Activated T-cell treated with anti-CD3 and anti-CD28 coated beads for 48 hours (primary cell): ENCODE results near the gene CD160.
"Not testable (repeated sequence)": the region's sequence is repeated elsewhere in the genome, so short reads cannot be mapped to it uniquely, and the experiment has no call there.

ENCODE experiments used
- DNase-seq: peaks from one replicate; pipeline ENCODE4 v3.0.0-alpha.2; 2020; ENCODE audit warnings: low read depth

CD160 gene

GRCh38 chr1:145710291-145711027 lies 8.8 kb upstream of the CD160 start:
- no peak for DNase-seq

GRCh38 chr1:145711213-145711651 lies 8.1 kb upstream of the CD160 start:
- no peak for DNase-seq

DNA sequence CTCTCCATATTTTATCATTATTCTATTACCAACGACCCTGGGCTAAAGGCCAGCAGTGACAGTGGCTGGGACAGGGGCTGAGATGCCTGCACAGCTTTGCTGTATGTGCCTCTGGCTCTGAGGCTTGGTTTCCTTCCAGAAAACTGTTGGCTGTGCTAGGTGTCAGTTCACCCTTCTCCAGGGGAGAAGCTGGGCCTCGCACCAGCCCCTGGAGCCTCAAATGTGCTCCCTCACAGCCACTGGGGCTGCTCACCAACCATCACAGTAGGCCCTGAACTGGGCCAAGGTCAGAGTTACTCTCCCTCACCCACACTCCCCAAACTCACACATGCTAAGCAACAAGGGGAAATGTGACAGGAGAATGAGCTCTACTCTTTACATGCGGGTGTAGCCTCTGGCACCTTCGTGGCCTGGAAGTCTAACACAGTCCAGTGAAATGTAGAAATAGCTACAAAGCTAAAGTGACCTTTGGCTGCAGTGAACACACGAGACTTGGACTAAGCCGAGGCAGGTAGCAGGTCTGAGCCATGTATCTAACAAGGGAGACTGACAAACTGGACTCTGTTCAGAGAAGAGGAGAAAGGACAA lies 4.7 kb upstream of the CD160 start:
- DNase-seq = no peak

- no peak for DNase-seq
Measured at GRCh38 chr1:145716641-145717345, 2.5 kb upstream of the CD160 start.

GRCh38 chr1:145717833-145718232 lies 1.5 kb upstream of the CD160 start:
- no peak for DNase-seq

GRCh38 chr1:145718465-145718864 lies 834 bp upstream of the CD160 start:
- not testable (repeated sequence) for DNase-seq

GRCh38 chr1:145720556-145720877 lies 1.2 kb downstream of the CD160 start:
- DNase-seq = no peak

DNA sequence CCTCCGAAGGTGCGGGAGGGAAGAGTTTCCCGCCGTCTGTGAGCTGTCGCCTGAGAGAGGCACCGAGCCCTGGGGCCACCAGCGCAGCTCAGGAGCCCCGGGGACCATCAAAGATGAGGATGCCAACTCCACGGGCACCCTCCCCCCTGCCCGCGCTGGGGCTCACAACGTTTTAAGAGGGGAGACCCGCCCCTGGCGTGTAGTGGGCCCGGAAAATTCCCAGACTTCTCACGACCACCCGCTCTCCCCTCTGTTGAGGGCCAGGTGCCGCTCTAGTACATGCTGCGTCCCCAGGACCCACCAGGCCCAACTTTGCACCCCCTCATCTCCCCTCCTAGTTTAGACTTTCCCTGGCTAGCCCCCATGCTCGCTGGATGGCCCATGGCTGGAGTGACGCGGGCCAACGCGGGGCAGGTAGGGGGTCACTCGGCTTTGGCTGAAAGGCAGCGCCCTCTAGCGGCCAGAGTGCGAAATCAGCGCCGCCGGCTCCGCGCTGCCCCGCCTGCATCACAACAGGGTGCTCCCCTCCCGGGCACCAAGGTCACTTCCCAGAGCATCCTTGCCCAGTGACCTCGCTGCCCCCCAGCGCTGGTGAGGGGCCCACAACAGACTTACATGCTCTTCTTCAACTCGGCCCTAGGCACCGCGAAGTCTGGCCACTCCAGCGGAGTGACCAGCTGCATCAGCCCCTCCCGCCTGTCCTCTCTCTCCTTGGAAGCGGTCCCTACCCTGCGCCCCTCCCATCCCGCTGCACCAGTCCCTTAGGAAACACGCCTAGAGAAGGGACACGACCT lies 1.8 kb downstream of the CD160 start:
- DNase-seq = peak; percentile 69

DNA sequence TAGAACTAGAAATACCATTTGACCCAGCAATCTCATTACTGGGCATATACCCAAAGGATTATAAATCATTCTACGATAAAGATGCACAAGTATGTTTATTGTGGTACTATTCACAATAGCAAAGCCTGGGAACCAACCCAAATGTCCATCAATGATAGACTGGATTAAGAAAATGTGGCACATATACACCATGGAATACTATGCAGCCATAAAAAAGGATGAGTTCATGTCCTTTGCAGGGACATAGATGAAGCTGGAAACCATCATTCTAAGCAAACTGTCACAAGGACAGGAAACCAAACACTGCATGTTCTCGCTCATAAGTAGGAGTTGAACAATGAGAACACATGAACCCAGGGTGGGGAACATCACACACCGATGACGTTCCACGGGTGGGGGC lies 6.9 kb downstream of the CD160 start:
- DNase-seq = not testable (repeated sequence)

- DNase-seq = no peak
Measured at GRCh38 chr1:145729196-145729595, 9.9 kb downstream of the CD160 start.

- DNase-seq = no peak
Measured at GRCh38 chr1:145729666-145730436, 10.6 kb downstream of the CD160 start.

DNA sequence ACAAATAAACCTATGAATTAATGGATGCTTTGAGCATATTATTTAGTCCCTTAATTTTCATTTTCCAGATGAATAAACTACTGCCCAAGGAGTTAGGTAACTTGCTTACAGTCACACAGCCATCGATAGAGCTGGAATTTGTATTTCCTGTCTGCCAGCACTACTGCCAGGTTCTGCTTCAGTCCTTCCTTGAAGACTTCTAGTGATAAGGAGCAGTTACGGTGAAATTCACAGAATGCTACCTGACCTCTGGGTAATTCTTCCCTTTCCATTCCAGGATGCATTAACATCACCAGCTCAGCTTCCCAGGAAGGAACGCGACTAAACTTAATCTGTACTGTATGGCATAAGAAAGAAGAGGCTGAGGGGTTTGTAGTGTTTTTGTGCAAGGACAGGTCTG lies 11.2 kb downstream of the CD160 start:
- no peak for DNase-seq

DNA sequence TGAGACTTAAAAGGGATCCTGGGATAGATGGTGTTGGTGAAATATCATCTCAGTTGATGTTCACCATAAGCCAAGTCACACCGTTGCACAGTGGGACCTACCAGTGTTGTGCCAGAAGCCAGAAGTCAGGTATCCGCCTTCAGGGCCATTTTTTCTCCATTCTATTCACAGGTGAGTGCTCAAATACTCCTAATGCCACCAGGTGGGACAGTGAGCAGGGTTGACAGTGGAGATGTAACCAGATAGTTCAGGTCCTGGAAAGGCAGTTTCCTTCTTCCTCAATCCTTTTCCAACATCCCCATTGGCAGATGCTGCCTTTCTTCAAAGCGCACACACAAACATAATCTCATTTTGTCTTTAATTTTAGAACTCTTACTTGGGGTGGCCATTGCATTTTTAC lies 11.6 kb downstream of the CD160 start:
- no peak for DNase-seq

GRCh38 chr1:145736191-145736590 lies 16.9 kb downstream of the CD160 start:
- no peak for DNase-seq

GRCh38 chr1:145740269-145740668 lies 21.0 kb downstream of the CD160 start:
- DNase-seq = no peak

DNA sequence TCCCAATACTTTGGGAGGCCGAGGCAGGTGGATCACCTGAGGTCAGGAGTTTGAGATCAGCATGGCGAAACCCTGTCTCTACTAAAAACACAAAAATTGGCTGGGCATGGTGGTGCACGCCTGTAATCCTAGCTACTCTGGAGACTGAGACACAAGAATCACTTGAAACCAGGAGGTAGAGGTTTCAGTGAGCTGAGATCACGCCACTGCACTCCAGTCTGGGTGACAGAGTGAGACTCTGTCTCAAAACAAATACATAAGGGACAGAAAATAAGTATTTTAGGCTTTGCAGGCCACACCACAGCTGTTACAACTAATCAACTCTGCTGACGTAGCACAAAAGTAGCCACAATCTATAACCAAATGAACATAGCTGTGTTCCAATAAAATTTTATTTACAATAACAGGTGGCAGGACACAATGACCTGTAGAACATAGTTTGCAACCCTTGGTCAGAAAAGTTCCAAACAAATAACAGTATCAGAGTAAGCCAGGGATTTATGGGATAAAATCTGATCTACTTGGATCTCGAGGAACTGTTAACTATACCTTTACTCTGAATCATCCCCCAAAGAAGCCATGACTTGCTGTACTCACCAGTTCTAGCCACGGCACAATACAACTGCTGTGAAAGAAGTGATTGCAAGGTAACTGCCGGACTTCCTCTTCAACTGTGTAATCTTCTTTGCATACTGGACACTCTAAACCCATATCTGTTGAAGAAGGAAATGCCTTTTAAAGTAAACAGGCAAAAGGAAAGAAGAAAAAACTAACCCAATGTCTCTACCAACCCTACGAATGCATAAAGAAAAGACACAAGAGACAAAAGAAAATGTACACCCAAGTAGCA lies 28.3 kb downstream of the CD160 start:
- no peak for DNase-seq

- DNase-seq = no peak
Measured at GRCh38 chr1:145750426-145750825, 31.1 kb downstream of the CD160 start.

GRCh38 chr1:145751491-145752037 lies 32.3 kb downstream of the CD160 start:
- DNase-seq = no peak

DNA sequence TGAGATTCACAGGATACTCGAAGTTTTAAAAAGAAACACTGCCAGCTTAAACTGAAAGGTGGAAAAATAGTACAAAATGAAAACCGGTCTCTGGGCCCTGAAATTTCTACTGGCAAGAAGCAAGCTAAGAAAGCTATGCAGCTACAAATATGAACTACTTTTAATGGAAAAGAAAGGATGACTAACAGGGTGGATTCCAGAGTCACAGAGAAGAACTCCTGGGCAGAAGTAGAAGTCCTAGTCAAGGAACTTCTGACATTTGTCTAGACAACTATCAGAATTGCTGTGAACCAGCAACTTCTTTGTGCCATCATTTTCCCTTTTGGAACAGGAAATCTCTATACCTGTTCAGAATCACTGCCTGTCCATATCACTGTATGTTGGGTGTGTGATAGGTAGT lies 38.1 kb downstream of the CD160 start:
- no peak for DNase-seq

- DNase-seq = no peak
Measured at GRCh38 chr1:145758116-145758515, 38.8 kb downstream of the CD160 start.

DNA sequence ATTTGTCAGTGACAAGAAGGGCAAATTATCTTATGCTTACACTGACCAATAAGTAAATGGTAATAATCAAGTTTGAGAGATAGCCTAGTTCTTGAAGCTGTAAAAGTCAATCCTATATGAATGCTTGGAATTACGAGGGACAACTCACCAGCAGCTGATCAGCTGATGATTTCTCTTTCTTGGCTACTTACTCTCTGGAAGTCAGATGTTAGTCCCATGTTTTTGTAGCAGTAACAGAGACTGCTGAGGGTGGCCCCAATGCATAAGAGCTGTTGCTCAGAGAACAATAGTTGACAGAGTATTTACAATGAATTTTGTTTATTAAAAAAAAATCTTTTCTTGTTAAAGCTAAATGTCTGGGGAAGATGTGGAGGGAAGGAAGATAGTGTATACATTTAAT lies 39.3 kb downstream of the CD160 start:
- DNase-seq = no peak
